Measurements from ENCODE around the gene CACNG3. TPM values are rescaled to one million over a fixed set of nuclear protein-coding genes. Genes with fewer than 3 reads are reported as not detected.
"Not testable (repeated sequence)": the region's sequence is repeated elsewhere in the genome, so short reads cannot be mapped to it uniquely, and the experiment has no call there.

CACNG3 gene
- total RNA-seq, 1 donor: not detected

- H2AFZ ChIP-seq (ENCODE audit: low read length): no peak overlapping the region
- DNase-seq (ENCODE audit: insufficient read length, low spot score, missing footprints): no peak
- no peak overlapping the region for H3K4me2 ChIP-seq (ENCODE audit: insufficient read depth, low read length)
- no peaks in the 10 kb centered on the region for H3K79me2 ChIP-seq (ENCODE audit: insufficient read depth, low read length)
- no peak for TF ChIP-seq CTCF (IDR thresholded peaks at IDR 0.05; ENCODE audit: extremely low read depth, low read depth, low read length)
- H3K4me3 ChIP-seq (ENCODE audit: insufficient read depth, low read length): no peak overlapping the region
- no peaks in the 10 kb centered on the region for H3K9me3 ChIP-seq (ENCODE audit: low read depth, low read length)
- H4K20me1 ChIP-seq (ENCODE audit: insufficient read depth, low read length): no peaks in the 10 kb centered on the region
- H3K4me1 ChIP-seq (ENCODE audit: insufficient read depth, low read length): no peaks in the 10 kb centered on the region
- H3K27ac ChIP-seq (ENCODE audit: low read depth, low read length): no peak overlapping the region
- H3K36me3 ChIP-seq (ENCODE audit: insufficient read depth, low read length): no peaks in the 10 kb centered on the region
- H3K27me3 ChIP-seq (ENCODE audit: insufficient read depth, low read length): no peaks in the 10 kb centered on the region
Measured at GRCh38 chr16:24337013-24337412, 80.9 kb downstream of the CACNG3 start.

GRCh38 chr16:24343829-24344228 lies 87.7 kb downstream of the CACNG3 start:
- H3K4me3 ChIP-seq (ENCODE audit: insufficient read depth, low read length); H3K4me1 ChIP-seq (ENCODE audit: insufficient read depth, low read length); H2AFZ ChIP-seq (ENCODE audit: low read length); H3K27me3 ChIP-seq (ENCODE audit: insufficient read depth, low read length); H3K36me3 ChIP-seq (ENCODE audit: insufficient read depth, low read length); H3K27ac ChIP-seq (ENCODE audit: low read depth, low read length); H3K9me3 ChIP-seq (ENCODE audit: low read depth, low read length); H3K4me2 ChIP-seq (ENCODE audit: insufficient read depth, low read length); H4K20me1 ChIP-seq (ENCODE audit: insufficient read depth, low read length); DNase-seq (ENCODE audit: insufficient read length, low spot score, missing footprints); H3K79me2 ChIP-seq (ENCODE audit: insufficient read depth, low read length): not testable (repeated sequence)

- TF ChIP-seq CTCF (IDR thresholded peaks at IDR 0.05; ENCODE audit: extremely low read depth, low read depth, low read length): no peak
- Histone ChIP-seq H2AFZ (ENCODE audit: low read length) (no peak overlapping the region), H3K4me3 (ENCODE audit: insufficient read depth, low read length) (no peak overlapping the region), H4K20me1 (ENCODE audit: insufficient read depth, low read length) (no peaks in the 10 kb centered on the region), H3K36me3 (ENCODE audit: insufficient read depth, low read length) (no peaks in the 10 kb centered on the region), H3K9me3 (ENCODE audit: low read depth, low read length) (no peaks in the 10 kb centered on the region), H3K27ac (ENCODE audit: low read depth, low read length) (no peak overlapping the region), H3K79me2 (ENCODE audit: insufficient read depth, low read length) (no peaks in the 10 kb centered on the region), H3K4me1 (ENCODE audit: insufficient read depth, low read length) (no peaks in the 10 kb centered on the region), H3K27me3 (ENCODE audit: insufficient read depth, low read length) (no peaks in the 10 kb centered on the region), H3K4me2 (ENCODE audit: insufficient read depth, low read length) (no peak overlapping the region)
- no peak for DNase-seq (ENCODE audit: insufficient read length, low spot score, missing footprints)
Measured at GRCh38 chr16:24344784-24345183, 88.6 kb downstream of the CACNG3 start.

GRCh38 chr16:24345704-24346103 lies 89.6 kb downstream of the CACNG3 start:
- Histone ChIP-seq H3K4me1 (ENCODE audit: insufficient read depth, low read length) (no peaks in the 10 kb centered on the region), H3K79me2 (ENCODE audit: insufficient read depth, low read length) (no peaks in the 10 kb centered on the region), H3K4me2 (ENCODE audit: insufficient read depth, low read length) (no peak overlapping the region), H3K27ac (ENCODE audit: low read depth, low read length) (no peak overlapping the region), H3K4me3 (ENCODE audit: insufficient read depth, low read length) (no peak overlapping the region), H4K20me1 (ENCODE audit: insufficient read depth, low read length) (no peaks in the 10 kb centered on the region), H3K9me3 (ENCODE audit: low read depth, low read length) (no peaks in the 10 kb centered on the region), H2AFZ (ENCODE audit: low read length) (no peak overlapping the region), H3K27me3 (ENCODE audit: insufficient read depth, low read length) (no peaks in the 10 kb centered on the region), H3K36me3 (ENCODE audit: insufficient read depth, low read length) (no peaks in the 10 kb centered on the region)
- DNase-seq (ENCODE audit: insufficient read length, low spot score, missing footprints): no peak
- TF ChIP-seq CTCF (IDR thresholded peaks at IDR 0.05; ENCODE audit: extremely low read depth, low read depth, low read length): no peak

All from osteoblast (primary cell).